HCT116 (cell line): Measurements from ENCODE around the gene ANKLE1.
"Not testable (repeated sequence)": the region's sequence is repeated elsewhere in the genome, so short reads cannot be mapped to it uniquely, and the experiment has no call there.

Experiments
- CEBPB ChIP-seq: IDR thresholded peaks from 2 replicates; pipeline ENCODE4 v1.6.1; 2012; ENCODE audit warnings: low read depth
- CTCF ChIP-seq, 3 experiments: fragments of 200-600 bp in 1 of 3; sonication (generic) in 1 of 3; IDR thresholded peaks in 2 of 3; conservative IDR thresholded peaks in 1 of 3; 2 replicates each; pipeline ENCODE4 v1.5.1; 2012 to 2017; ENCODE audit warnings: low read depth in 2 of 3, low read length in 2 of 3, antibody characterized with exemption in 1 of 3, borderline replicate concordance in 1 of 3, control low read depth in 1 of 3, mild to moderate bottlenecking in 1 of 3, mixed read lengths in 1 of 3, mixed run types in 1 of 3, moderate library complexity in 1 of 3; ENCODE audit not compliant: insufficient read depth in 1 of 3
- EZH2 ChIP-seq: fragments of 200-600 bp; sonication (generic); IDR thresholded peaks from 2 replicates; pipeline ENCODE4 v1.6.1; 2017; ENCODE audit warnings: antibody characterized with exemption, mixed run types
- EZH2phosphoT487 ChIP-seq: fragments of 200-600 bp; IDR thresholded peaks from 2 replicates; pipeline ENCODE4 v1.6.1; 2018; ENCODE audit warnings: antibody characterized with exemption, borderline replicate concordance
- JUND ChIP-seq: IDR thresholded peaks from 2 replicates; pipeline ENCODE4 v1.6.1; 2012
- POLR2A ChIP-seq: IDR thresholded peaks from 2 replicates; pipeline ENCODE4 v1.7.0; 2011; ENCODE audit warnings: borderline replicate concordance; ENCODE audit not compliant: insufficient read depth, insufficient read length; ENCODE audit errors: extremely low read depth
- SP1 ChIP-seq: IDR thresholded peaks from 2 replicates; pipeline ENCODE4 v1.6.1; 2012; ENCODE audit warnings: low read depth
- YY1 ChIP-seq: IDR thresholded peaks from 2 replicates; pipeline ENCODE4 v1.6.1; 2011; ENCODE audit warnings: low read length, low read depth, moderate library complexity, mild to moderate bottlenecking; ENCODE audit not compliant: insufficient replicate concordance; ENCODE audit errors: extremely low read depth
- ZBTB33 ChIP-seq: IDR thresholded peaks from 2 replicates; pipeline ENCODE4 v1.6.1; 2011; ENCODE audit warnings: mild to moderate bottlenecking, low read length, moderate library complexity; ENCODE audit not compliant: insufficient replicate concordance; ENCODE audit errors: extremely low read depth

DNA sequence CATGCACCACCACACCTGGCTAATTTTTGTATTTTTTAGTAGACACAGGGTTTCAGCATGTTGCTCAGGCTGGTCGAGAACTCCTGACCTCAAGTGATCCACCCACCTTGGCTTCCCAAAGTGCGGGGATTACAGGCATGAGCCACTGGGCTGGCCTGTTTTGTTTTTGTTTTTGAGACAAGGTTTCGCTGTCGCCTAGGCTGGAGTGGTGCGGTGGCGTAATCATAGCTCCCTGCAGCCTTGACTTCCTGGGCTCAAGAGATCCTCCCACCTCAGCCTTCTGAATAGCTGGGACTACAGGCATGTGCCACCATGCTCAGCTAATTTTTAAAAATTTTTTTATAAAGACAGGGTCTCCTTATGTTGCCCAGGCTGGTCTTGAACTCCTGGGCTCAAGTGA is 13.8 kb downstream of the ANKLE1 start:
- TF ChIP-seq SP1; CTCF (IDR thresholded peaks at IDR 0.05 in 2 of 3, conservative IDR thresholded peaks at IDR 0.05 in 1 of 3; ENCODE audit: borderline replicate concordance in 1 of 3, insufficient read depth in 1 of 3, low read depth in 2 of 3, low read length in 2 of 3); YY1; POLR2A; ZBTB33; EZH2phosphoT487; EZH2; CEBPB; JUND: not testable (repeated sequence)
